Stimulated activated CD8-positive, alpha-beta memory T cell treated with anti-CD3 and anti-CD28 coated beads, Interleukin-4, amount 100 ng/mL, for 1 hour (primary cell): Measurements from ENCODE around the gene ENTPD6.

Experiments
- DNase-seq, 2 donors: peaks; one replicate each; pipeline ENCODE4 v3.0.0-alpha.2; 2020; ENCODE audit warnings: low read depth in 2 of 2, low spot score in 1 of 2

The ENTPD6 gene

GRCh38 chr20:25275813-25276532, 80.5 kb downstream of the ENTPD6 start:
- no peak for DNase-seq
